HL-60/S4 treated with retinoic acid at 250 ng/mL for 4 days and 3 days (cell line): ENCODE results near the gene NTSR2.

Experiments used
- in situ Hi-C: fragments of 300-500 bp; cut with MboI; formaldehyde crosslinking; loops from 2 replicates; pipeline ENCODE4 v1.7.0; 2022; ENCODE audit warnings: low sequenced_read_pairs

Gene NTSR2, protein sequence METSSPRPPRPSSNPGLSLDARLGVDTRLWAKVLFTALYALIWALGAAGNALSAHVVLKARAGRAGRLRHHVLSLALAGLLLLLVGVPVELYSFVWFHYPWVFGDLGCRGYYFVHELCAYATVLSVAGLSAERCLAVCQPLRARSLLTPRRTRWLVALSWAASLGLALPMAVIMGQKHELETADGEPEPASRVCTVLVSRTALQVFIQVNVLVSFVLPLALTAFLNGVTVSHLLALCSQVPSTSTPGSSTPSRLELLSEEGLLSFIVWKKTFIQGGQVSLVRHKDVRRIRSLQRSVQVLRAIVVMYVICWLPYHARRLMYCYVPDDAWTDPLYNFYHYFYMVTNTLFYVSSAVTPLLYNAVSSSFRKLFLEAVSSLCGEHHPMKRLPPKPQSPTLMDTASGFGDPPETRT

DNA sequence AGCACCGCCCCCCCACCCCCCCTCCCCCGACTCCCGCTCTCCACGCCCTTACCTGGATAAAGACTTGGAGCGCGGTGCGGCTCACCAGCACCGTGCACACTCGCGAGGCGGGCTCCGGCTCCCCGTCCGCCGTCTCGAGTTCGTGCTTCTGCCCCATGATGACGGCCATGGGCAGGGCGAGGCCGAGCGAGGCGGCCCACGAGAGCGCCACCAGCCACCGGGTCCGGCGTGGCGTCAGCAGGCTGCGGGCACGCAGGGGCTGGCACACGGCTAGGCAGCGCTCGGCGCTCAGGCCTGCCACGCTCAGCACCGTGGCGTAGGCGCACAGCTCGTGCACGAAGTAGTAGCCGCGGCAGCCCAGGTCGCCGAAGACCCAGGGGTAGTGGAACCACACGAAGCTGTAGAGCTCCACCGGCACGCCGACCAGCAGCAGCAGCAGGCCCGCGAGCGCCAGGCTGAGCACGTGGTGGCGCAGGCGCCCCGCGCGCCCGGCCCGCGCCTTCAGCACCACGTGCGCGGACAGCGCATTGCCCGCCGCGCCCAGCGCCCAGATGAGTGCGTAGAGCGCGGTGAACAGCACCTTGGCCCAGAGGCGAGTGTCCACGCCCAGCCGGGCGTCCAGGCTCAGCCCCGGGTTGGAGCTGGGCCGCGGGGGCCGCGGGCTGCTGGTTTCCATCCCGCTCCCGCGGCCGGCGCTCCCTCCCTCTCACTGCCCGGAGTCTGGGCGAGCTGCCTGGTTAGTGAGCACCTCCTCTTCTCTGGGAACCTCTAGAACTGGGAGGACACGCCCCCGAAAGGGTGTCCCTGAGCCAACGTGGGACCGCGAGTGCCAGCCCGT is at the start of gene NTSR2:
TSS of gene NTSR2 (minus strand) at position 742 of the 838 bp plus-strand sequence. CDS start at position 676, 66 bp downstream.
- in situ Hi-C loops, result no loop called here

DNA sequence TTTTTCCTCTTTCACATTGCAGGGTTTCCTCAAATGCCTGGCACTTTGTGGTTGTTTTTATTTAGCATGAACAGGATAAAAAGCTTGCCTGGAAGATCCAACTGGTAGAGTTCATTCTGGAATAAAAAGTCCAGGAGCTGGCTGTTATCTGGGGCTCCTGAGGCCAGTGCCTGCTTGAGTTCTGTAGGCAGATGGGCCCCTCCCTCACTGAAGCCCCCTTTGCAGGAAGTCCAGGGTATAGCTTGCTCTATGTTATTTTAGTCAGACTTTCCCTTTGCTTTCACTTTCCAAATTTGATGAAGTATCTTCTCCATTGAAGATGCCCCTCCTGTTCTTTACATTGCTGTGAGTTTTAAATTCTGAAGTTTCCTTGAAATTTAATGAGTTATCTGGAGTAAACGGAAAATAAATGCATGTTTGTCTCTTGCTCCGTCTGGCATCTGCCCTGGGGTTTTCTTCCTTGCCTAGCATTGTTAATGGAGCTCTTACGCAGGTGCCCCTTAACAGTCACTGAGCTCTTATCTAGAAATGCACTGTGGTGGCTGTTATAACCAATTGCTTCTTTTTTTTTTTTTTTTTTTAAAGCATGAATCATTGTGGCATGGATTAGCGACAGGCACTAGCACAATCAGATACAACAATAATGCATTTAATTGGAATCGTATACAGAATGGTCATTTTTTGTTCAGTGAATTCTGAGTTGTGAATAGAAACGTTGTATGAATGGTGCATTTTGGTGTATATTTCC is 49.4 kb upstream of the NTSR2 start:
- in situ Hi-C loops, result no loop called here

DNA sequence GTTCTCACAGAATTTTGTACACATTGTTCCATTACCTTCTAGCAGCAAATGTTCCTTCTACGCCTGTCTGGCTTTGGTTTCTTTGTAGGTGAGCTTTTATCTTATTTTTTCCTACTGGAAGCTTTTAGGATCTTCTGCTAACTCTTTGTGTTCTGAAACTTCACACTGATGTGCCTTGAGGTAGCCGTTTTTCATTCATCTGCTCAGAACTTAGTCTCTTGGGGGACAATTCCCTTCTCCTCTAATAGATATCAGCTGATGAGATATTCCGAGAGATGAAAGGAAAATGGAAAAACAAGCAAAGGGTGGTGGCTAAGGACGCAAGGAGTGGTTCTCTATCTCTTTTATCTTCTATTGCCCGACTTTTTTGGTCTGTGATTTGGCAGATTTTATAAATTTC is 48.6 kb upstream of the NTSR2 start:
- in situ Hi-C loops, result no loop called here

DNA sequence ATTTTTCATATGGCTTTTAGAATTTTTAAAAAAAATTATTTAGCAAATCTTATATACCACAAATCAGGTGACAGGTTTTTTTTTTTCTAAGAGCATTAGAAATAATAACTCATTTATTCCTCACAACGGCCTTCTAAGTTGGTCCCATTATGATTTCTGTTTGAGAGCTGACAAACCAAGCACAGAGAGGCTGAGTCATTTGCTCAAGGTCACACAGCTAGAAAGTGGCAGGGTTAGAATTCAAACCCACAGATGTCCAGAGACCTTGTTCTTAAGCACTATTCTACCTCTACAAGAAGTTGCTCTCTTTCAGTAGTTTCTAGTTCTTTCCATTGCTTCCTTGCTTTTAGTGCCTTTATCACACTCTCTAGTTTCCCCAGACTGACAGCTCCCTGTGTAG is 47.6 kb upstream of the NTSR2 start:
- in situ Hi-C loops, result no loop called here

DNA sequence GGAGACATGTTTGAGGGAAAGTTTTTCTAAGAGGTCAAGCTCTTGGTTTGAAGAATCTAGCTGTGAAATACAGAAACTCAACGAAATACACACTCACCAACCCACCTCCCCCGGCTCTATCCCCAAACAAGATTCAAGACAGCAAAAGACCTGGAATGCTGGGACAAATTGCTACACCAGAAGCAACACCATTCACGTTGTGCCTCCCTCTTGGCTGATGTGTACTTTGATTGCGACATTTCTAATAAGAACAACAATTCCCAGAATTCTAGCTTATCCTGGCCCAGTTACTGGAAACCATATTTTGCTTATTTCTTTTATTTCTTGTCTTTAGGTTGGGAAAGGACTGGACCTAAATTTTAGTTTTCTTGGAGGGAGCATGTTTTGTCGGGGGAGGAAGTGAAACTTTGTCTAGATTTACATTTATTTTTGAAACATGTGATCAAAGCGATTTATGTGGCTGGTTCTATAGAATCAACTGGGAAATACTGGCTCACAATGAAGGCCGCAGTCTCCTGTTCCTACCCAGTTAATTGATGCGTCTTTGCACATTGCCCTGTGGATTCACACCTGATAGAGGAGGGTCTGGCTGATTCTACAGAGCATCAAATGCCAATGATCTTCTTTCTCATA is 46.8 kb upstream of the NTSR2 start:
- in situ Hi-C loops, result no loop called here

DNA sequence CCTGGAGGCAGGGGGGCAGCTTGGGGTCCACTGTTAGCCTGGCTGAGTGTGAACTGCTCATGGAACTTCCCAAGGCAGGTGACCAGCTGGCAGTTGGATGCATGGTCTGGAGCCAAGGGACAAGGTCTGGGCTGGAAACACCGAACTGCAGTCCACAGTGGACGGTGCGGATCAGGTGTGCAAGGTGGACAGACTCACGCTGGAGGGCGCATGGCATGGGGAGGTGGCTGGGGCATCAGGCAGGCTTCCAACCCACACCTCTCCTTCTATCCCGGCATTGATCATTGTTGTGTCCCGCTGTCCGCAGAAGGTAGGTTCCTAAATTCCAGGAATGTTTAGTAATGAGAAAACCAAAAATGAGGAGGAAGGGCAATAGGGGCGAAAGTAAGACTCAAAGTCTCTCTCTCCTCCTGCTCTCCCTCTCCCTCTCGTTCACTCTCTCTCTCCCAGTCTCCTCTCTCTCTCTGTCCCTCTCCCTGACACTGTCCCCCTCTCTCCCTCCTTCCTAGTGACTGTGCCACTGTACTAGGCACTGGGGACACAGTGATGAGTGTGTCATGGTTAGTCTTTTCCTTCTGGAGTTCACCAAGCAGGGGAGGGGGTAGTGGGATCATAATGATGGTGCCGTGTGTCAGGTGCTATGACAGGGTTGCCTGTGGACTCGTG is 46.1 kb upstream of the NTSR2 start:
- in situ Hi-C loops, result no loop called here

DNA sequence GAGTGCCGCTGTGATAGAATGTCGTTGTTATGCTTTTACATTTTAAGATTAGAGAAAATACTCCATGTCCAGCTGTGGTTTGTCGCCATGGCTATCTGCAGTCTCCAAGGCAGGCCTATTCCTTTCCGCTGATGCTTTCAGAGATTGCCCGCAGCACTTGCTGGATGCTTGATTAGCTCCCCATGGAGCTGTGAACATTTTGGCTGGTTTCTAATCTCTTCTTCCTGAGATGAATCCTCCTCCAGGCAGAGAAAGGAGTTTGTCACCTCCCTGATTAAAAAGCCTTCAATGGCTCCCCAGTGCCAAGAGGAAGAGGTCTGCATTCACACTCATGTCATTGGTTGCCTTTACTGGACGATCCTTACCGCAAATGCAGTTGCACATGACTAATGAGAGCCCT is 43.8 kb upstream of the NTSR2 start:
- in situ Hi-C loops, result no loop called here

DNA sequence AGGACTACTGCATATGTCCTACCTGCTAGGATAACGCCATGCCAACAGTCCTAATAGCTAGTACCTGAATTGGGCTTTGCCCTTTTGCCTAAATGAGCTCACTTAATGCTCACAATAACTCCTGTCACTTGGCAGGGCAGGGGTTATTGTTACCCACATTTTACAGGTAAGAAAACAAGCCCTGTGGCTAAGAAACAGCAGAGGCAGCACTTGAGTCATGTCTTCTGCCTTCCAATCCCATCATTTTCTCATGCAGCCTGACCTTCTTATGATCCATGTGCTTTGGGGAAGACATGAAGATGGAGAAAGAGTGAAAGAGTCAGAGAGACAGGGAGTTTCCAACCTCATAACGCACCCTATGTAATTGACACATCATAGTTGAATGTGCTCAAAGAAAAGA is 42.9 kb upstream of the NTSR2 start:
- in situ Hi-C loops, result no loop called here

DNA sequence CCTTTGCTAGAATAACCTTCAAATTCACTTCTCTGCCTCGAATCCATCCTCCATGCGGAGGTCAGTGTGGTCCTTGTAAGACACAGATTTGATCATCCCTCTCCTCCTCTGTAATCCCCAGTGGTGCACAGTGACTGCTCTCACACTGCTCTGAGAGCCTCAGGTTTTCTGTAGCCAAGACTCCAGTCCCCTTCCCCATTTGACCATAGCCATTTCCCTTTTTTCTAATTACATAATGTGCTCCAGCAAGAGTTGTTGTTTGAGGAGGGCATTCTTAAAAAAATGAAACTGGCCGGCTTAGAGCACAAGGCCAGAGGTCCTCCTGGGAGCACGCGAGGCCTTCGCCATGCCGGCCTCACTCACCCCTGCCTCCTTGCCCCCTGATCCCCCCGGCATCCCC is 41.8 kb upstream of the NTSR2 start:
- in situ Hi-C loops, result no loop called here

DNA sequence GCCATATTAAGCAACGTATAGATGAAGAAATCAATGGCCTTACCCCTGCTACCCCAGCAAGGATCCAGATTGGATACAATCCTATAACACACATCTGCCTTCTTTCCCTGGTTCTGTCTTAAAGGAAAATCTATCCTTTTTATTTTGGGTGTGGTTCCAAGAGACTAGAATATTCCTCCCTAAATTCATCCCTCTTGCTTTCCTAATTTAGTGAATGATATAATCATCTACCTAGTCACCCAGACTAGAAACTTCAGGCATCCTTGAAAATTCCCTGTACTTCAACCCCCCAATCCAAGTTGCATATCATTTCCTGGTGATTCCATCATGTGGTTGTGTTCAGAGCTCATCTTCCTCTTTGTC is 41.3 kb upstream of the NTSR2 start:
- in situ Hi-C loops, result no loop called here

DNA sequence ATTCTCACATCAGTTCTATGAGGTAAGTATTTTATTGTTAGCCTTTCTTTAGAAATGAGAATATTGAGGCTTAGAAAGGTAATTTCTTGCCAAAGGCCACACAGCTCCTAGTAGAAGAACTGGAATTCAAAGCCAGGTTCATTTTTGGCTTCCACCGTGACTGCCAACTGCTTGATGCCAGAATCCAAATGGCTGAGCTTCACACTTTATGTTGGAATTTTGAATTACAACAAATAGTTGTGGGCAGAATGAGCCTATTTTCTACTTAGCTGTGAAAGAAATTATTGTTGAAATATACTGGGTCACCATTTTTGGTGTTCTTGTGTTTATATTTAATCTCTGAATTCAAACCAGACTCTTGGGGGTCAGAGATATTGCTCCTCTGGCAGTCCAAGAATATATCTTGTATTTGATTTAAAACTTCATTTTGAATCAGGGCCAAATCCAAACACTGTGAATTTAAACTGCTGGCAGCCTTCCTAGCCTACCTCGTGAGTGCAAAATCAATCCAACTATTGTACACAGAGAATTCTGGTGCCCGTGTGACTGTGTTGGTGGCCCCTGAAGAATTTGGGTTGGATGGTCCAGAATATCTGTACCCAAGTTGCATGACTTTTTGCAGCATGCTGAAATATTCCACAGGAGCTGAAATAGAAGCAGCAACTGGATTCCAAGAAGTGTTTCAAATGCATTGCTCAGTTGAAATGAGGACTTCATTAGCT is 40.8 kb upstream of the NTSR2 start:
- in situ Hi-C loops, result no loop called here

DNA sequence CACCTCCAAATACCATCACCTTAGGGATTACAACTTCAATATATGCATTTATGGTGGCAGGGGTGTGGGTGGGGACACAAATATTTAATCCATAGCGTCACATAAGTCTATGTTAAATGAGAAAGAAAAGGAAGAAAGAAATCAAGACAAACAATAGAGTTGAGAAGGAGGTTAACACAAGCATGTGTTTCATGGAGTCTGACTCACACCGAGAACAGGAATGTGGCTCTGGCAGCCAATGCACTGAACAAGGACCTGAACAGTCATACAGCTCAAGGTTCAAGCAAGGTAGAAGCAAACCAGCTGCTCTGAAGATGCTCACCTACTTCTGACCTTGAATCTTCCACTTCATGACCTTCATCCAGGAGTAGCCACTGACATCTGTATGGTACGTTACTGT is 40.2 kb upstream of the NTSR2 start:
- in situ Hi-C loops, result no loop called here

DNA sequence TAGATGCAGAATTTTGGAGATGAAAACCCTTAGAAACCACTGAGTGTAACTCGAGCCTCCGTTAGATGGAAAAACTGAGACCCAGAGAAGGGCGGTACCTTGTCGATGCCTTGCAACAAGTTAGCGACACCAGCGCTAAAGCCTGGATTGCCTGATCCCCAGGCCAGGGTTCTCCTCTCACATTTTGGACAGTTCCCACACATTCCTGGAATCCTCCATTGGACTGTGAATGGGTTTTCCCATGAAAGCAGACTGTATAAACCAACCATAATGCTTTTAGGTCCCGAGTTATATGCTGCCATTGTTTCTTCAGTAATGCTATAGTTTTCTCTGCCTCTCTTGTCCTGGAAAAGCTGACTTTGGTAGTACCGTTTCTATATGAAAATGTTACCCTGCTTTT is 39.3 kb upstream of the NTSR2 start:
- in situ Hi-C loops, result no loop called here

DNA sequence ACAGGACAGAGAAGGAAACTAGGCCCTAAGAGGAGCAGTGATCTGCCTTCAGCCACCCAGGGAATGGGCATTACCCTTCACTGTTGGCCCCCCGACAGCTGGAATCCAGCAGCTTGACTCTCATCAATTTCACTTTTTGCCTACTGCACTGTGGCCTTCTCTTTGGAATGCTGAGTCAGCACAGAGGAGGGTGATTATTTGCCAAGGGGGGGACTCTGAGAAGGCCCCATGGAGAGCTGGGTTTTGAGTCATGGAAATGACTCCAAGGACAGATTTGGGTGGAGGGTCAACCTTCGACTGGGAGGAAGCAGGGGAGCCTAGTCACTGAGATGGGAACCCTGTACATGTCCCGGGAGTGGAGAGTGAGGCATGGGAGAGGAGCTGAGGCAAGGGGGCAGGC is 38.1 kb upstream of the NTSR2 start:
- in situ Hi-C loops, result no loop called here

DNA sequence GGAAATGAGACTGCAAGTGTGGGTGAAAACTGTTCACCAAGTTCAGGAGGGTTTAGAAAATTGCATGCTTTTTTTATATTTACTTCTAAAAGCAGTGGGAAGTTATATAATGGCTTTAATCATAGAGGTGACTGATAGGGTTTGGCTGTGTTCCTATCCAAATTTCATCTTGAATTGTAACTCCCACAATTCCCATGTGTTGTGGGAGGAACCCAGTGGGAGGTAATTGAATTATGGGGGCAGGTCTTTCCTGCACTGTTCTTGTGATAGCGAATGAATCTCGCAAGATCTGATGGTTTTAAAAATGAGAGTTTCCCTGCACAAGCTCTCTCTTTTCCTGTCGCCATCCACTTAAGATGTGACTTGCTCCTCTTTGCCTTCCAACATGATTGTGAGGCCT is 35.7 kb upstream of the NTSR2 start:
- in situ Hi-C loops, result no loop called here

DNA sequence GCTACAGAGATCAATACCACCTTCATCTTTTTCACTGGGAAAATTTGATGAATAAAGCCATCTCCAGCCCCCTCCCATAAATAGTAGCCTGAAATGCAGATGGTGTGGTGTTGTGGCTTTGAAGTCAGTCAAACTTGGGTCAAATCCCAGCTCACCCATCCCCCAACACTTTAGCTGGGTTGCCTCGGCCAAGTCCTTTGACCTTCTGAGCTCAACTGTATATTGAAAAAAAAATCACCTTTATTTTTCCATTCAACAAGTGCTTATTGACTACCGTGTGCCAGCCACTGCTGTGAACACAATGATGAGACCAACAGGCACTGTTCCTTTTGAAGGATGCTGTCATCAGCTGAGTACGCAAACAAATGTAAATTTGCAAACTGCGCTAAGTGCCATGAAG is 35.1 kb upstream of the NTSR2 start:
- in situ Hi-C loops, result no loop called here

DNA sequence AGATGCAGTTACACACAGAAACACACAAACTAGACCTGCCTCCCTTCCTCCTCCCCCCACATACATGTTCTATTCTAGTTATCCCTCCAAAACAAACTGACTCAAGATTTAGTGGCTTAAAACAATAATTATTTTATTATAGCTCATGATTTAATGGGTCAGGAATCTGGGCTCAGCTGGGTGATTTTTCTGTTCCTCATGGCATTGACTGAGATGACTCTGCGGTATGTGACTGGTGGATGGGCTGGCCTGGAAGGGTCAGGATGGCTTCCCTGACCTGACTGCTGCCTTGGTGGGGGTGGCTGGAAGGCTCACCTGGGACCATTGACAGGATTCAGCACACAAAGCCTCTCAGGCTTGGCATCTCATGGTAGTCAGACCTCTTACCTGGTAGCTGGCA is 33.7 kb upstream of the NTSR2 start:
- in situ Hi-C loops, result no loop called here

DNA sequence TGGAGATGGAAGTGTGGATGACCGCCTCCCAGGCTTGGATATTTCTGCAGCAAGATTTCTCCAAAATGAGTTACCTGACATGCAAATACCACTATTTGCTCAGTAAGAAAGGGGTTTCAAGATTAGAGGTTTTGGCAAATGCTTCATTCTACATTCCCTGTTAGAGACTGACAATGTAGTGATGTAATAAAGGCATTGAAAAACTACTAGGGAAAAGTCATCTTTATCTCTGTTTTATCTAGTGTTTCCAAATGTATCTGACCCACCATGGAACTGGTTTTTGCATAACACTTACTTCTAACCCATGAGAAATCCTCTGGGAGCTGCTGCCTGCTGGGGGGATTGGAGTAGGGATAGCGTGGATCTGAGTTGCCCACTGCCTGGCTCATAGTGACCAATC is 33.0 kb upstream of the NTSR2 start:
- in situ Hi-C loops, result no loop called here

DNA sequence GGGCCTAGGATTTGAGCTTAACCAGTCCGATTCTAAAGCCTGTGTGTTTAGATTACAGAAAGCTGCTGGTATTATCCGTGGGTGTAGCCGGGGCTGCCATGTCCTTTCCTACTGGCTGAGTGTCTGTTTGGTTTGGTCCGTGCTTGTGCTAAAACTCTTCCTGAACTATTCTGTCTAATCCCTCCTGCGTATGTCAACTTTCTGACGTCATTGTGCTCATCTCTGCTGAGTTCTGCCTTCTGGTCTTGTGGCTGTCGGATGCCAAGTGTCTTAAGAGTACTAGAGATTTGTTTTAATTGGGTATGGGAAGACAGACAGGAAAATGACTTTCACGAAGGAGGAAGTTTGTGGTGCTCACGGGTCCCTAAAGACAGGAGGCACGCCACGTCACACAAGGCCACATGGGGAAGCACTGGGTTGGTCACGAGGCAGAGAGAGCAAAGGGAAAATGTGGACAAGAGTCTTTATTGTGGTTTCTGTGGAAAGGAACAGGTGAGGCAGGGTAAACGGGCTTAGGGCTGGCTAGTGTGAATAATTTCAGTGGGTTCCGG is 31.8 kb upstream of the NTSR2 start:
- in situ Hi-C loops, result no loop called here

DNA sequence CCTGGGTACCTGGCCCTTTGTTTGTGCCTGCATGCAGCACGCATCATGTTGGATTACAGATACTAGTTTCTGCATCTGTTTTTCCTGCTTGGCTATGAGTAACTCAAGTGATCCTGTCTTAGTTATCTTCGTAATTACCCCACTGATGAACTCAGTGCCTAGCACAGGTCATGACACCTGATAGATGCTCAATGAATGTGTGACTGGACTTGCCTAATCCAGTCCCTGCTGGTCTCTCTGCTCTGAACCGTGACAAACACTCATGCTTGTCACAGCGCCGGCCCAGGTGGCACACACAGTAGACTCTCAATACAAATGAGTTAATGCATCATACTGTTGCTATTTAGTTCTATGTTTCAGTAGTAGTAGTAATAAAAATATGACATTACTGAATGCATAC is 31.2 kb upstream of the NTSR2 start:
- in situ Hi-C loops, result no loop called here
